NCI-H1417 treated with DMSO at 0.1 percent for 48 hours (cell line): Measurements from ENCODE around the gene OTOG.
A peak's percentile ranks its signal among the peaks of the same experiment; 100 is the strongest.

Source experiments
- DNase-seq: peaks from one replicate; lab custom pipeline; 2025; lab: John Stamatoyannopoulos, UW

The OTOG gene

GRCh38 chr11:17650127-17650911 lies 103.3 kb downstream of the OTOG start:
- DNase-seq: no peak

- no peak for DNase-seq
Measured at GRCh38 chr11:17651061-17651460, 104.0 kb downstream of the OTOG start.

- no peak for DNase-seq
Measured at GRCh38 chr11:17651681-17652080, 104.6 kb downstream of the OTOG start.

GRCh38 chr11:17652556-17652955 lies 105.5 kb downstream of the OTOG start:
- no peak for DNase-seq

- DNase-seq: no peak
Measured at GRCh38 chr11:17653611-17654010, 106.6 kb downstream of the OTOG start.

GRCh38 chr11:17655682-17656081 lies 108.6 kb downstream of the OTOG start:
- no peak for DNase-seq

GRCh38 chr11:17658211-17658610 lies 111.2 kb downstream of the OTOG start:
- no peak for DNase-seq

- no peak for DNase-seq
Measured at GRCh38 chr11:17668166-17668565, 121.1 kb downstream of the OTOG start.

- DNase-seq: no peak
Measured at GRCh38 chr11:17672469-17672868, 125.4 kb downstream of the OTOG start.

GRCh38 chr11:17673951-17674350 lies 126.9 kb downstream of the OTOG start:
- DNase-seq: no peak

- no peak for DNase-seq
Measured at GRCh38 chr11:17682848-17683247, 135.8 kb downstream of the OTOG start.

- DNase-seq: no peak
Measured at GRCh38 chr11:17683377-17684161, 136.5 kb downstream of the OTOG start.

GRCh38 chr11:17684550-17684949 lies 137.5 kb downstream of the OTOG start:
- no peak for DNase-seq

- DNase-seq: peak; percentile 17
Measured at GRCh38 chr11:17686231-17686980, 139.3 kb downstream of the OTOG start.

GRCh38 chr11:17687946-17688670 lies 141.0 kb downstream of the OTOG start:
- no peak for DNase-seq

- DNase-seq: no peak
Measured at GRCh38 chr11:17691550-17691949, 144.5 kb downstream of the OTOG start.

- DNase-seq: no peak
Measured at GRCh38 chr11:17691976-17692375, 144.9 kb downstream of the OTOG start.

- no peak for DNase-seq
Measured at GRCh38 chr11:17692931-17693330, 145.9 kb downstream of the OTOG start.

GRCh38 chr11:17693531-17693930 lies 146.5 kb downstream of the OTOG start:
- DNase-seq: no peak

GRCh38 chr11:17694494-17695110 lies 147.5 kb downstream of the OTOG start:
- no peak for DNase-seq
